NOMO-1 treated with dmso at 0.1 percent for 144 hours (cell line): ENCODE data around the gene SMARCA5.

ENCODE experiments used
- DNase-seq: peaks from one replicate; lab custom pipeline; 2025; ENCODE audit not compliant: unreplicated experiment; lab: John Stamatoyannopoulos, UW

SMARCA5 gene

DNA sequence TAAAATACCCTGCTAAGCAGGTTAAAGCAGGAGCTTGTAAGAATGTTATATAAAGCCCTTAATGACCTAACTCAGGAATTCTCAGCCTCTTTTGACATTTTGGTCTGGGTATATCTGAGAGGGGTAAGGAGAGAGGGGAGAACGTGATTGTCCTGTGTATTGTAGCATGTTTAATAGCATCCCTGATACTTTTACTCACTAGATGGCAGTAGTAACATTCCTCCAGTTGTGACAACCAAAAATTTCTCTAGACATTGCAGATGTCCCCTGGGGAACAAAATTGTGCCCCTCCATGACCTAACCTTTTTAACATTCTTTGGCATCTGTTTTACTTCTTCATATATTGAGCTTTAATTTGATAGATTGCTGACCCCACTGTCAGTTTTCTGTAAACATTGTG, 17.9 kb downstream of the SMARCA5 start:
- no peak for DNase-seq

DNA sequence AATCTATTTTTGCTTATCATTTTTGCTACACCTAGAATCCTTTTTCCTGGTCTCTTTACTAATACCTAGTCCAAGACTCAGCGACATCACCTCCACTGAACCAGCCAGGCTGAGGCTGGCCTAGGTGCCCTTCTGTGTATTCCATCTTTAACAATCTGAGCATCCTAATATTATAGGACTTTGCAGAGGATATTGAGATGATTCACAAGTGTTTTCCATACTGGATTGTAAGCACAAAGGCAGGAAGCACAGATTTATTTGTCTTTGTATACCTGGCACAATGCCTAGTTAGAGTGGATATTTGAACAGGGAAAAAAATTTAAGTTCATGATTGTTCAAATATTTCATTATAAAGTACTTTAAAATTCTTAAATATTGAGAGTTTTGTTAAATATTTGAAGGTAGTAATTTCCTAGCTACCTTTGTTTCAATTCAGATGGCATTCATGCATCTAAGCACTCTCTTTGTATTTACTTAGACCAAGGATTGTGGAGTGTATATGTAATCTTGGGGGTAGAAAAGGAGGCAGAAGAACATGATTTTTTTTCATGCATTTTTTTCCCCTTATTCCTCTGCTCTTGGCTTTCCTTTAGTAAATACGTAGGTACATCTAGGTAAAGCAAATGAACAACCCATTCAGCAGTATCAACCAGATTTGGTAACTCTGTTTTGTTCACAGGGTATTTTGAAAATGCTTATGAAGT, 18.4 kb downstream of the SMARCA5 start:
- DNase-seq = no peak

GRCh38 chr4:143538979-143539669, 25.6 kb downstream of the SMARCA5 start:
- no peak for DNase-seq

GRCh38 chr4:143539670-143540023, 26.1 kb downstream of the SMARCA5 start:
- DNase-seq = no peak

- DNase-seq = no peak
These were observed 36.4 kb downstream of the SMARCA5 start for GRCh38 chr4:143549928-143550327.

GRCh38 chr4:143554728-143555597, 41.5 kb downstream of the SMARCA5 start:
- no peak for DNase-seq

- DNase-seq = no peak
These were observed 42.2 kb downstream of the SMARCA5 start for GRCh38 chr4:143555676-143556075.

- DNase-seq = no peak
These were observed 44.8 kb downstream of the SMARCA5 start for GRCh38 chr4:143558286-143558685.

- DNase-seq = peak; percentile 2
These were observed 45.6 kb downstream of the SMARCA5 start for GRCh38 chr4:143558823-143559756.

- no peak for DNase-seq
These were observed 46.2 kb downstream of the SMARCA5 start for GRCh38 chr4:143559757-143560147.

- DNase-seq = no peak
These were observed 51.0 kb downstream of the SMARCA5 start for GRCh38 chr4:143564472-143564871.

GRCh38 chr4:143575331-143575730, 61.8 kb downstream of the SMARCA5 start:
- no peak for DNase-seq

- no peak for DNase-seq
These were observed 67.9 kb downstream of the SMARCA5 start for GRCh38 chr4:143581331-143581946.

- no peak for DNase-seq
These were observed 72.0 kb downstream of the SMARCA5 start for GRCh38 chr4:143585548-143585947.

DNA sequence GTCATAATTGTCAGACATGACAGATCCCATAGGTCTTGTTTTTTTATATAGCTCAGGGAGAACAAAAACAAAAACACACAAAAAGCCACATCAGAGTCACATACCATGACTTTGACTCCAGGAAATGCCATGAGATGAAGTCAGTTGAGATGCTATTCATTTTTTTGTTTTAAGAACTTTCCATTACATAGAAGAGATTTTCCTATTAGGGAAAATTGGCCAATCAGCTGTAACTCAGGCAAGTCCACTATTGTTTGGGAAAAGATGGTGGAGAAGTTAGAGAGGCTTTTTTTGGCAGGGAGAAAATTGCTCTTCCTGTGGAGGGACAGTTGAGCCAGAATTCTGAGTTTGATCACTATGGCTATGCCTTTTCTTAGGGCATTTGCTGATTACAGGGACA, 72.6 kb downstream of the SMARCA5 start:
- DNase-seq = no peak

GRCh38 chr4:143587703-143588102, 74.2 kb downstream of the SMARCA5 start:
- DNase-seq = no peak

- no peak for DNase-seq
These were observed 83.8 kb downstream of the SMARCA5 start for GRCh38 chr4:143597276-143597675.

- no peak for DNase-seq
These were observed 85.3 kb downstream of the SMARCA5 start for GRCh38 chr4:143598816-143599215.

- DNase-seq = no peak
These were observed 86.3 kb downstream of the SMARCA5 start for GRCh38 chr4:143599827-143600226.

- no peak for DNase-seq
These were observed 93.0 kb downstream of the SMARCA5 start for GRCh38 chr4:143606480-143606879.
